Esophagus muscularis mucosa (tissue), 3 donors: Measurements from ENCODE around the gene RNASE8.

Experiments used
- POLR2A ChIP-seq: fragments of 450-650 bp; IDR thresholded peaks from one replicate; pipeline ENCODE4 v1.6.1; 2017; ENCODE audit warnings: antibody characterized with exemption, moderate library complexity, mild to moderate bottlenecking, low read depth
- POLR2AphosphoS5 ChIP-seq, 2 donors: sonication (generic); formaldehyde crosslinking; IDR thresholded peaks; one replicate each; pipeline ENCODE4 v1.6.1; 2017; ENCODE audit warnings: antibody characterized with exemption in 2 of 2
- TF ChIP-seq, protein P1 (sequence below), 3 experiments: fragments of 200-600 bp in 2 of 3; fragments of 450-650 bp in 1 of 3; sonication (generic) in 2 of 3; IDR thresholded peaks; one replicate each; pipeline ENCODE4 v1.5.1; 2017 to 2019; ENCODE audit warnings: antibody characterized with exemption in 3 of 3, mild to moderate bottlenecking in 2 of 3, moderate library complexity in 1 of 3

GRCh38 chr14:21075719-21076437, 18.3 kb downstream of the RNASE8 start:
- TF ChIP-seq, protein P1, sequence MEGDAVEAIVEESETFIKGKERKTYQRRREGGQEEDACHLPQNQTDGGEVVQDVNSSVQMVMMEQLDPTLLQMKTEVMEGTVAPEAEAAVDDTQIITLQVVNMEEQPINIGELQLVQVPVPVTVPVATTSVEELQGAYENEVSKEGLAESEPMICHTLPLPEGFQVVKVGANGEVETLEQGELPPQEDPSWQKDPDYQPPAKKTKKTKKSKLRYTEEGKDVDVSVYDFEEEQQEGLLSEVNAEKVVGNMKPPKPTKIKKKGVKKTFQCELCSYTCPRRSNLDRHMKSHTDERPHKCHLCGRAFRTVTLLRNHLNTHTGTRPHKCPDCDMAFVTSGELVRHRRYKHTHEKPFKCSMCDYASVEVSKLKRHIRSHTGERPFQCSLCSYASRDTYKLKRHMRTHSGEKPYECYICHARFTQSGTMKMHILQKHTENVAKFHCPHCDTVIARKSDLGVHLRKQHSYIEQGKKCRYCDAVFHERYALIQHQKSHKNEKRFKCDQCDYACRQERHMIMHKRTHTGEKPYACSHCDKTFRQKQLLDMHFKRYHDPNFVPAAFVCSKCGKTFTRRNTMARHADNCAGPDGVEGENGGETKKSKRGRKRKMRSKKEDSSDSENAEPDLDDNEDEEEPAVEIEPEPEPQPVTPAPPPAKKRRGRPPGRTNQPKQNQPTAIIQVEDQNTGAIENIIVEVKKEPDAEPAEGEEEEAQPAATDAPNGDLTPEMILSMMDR (IDR thresholded peaks at IDR 0.05): no peak
- TF ChIP-seq POLR2A (no peak), POLR2AphosphoS5 (IDR thresholded peaks at IDR 0.05) (no peak)
